ENCODE data around the gene TAF6L.
A peak's percentile ranks its signal among the peaks of the same experiment; 100 is the strongest.

The TAF6L gene

GRCh38 chr11:62832336-62833234 lies 61.4 kb downstream of the TAF6L start, which contains the start of gene TEX54:
TSS of gene TEX54 (minus strand) at chr11:62832841.
- Histone ChIP-seq H3K9ac (ENCODE audit: low read length) (peak within 1 kb of the TSS; percentile 82), H2AFZ (ENCODE audit: low read depth, low read length) (no peak within 1 kb of the TSS; the same call in 1 of the 2 replicates), H3K36me3 (replicated peaks; ENCODE audit: low read depth, low read length) (peaks cover 31% of the 10 kb centered on the region), H3K9me3 (ENCODE audit: insufficient read depth, low read length) (no peaks in the 10 kb centered on the region), H3K4me2 (ENCODE audit: low read length) (peak within 1 kb of the TSS; percentile 86), H3K27ac (ENCODE audit: low read length) (peak within 1 kb of the TSS; percentile 82), H4K20me1 (ENCODE audit: insufficient read depth, low read length) (no peaks in the 10 kb centered on the region), H3K27me3 (ENCODE audit: low read depth, low read length) (no peaks in the 10 kb centered on the region), H3K4me1 (ENCODE audit: low read length) (peaks cover 16% of the 10 kb centered on the region), H3K79me2 (ENCODE audit: low read length) (peaks cover 63% of the 10 kb centered on the region), H3K4me3 (ENCODE audit: low read length) (peak within 1 kb of the TSS; percentile 88)
- no peak for TF ChIP-seq CTCF (IDR thresholded peaks at IDR 0.05; ENCODE audit: low read depth, low read length)

GRCh38 chr11:62835336-62835735 lies 64.1 kb downstream of the TAF6L start:
- H4K20me1 ChIP-seq (ENCODE audit: insufficient read depth, low read length): no peaks in the 10 kb centered on the region
- no peak overlapping the region for H3K27ac ChIP-seq (ENCODE audit: low read length)
- H3K9ac ChIP-seq (ENCODE audit: low read length): no peak overlapping the region
- no peak for TF ChIP-seq EZH2phosphoT487 (IDR thresholded peaks at IDR 0.05; ENCODE audit: low read depth)
- TF ChIP-seq CTCF (IDR thresholded peaks at IDR 0.05; ENCODE audit: low read depth, low read length): no peak
- H3K9me3 ChIP-seq (ENCODE audit: insufficient read depth, low read length): no peaks in the 10 kb centered on the region
- no peak overlapping the region for H3K4me2 ChIP-seq (ENCODE audit: low read length)
- no peaks in the 10 kb centered on the region for H3K27me3 ChIP-seq (ENCODE audit: low read depth, low read length)
- peaks cover 59% of the 10 kb centered on the region for H3K79me2 ChIP-seq (ENCODE audit: low read length)
- H2AFZ ChIP-seq (ENCODE audit: low read depth, low read length): no peak overlapping the region
- peaks cover 20% of the 10 kb centered on the region for H3K4me1 ChIP-seq (ENCODE audit: low read length)
- H3K4me3 ChIP-seq (ENCODE audit: low read length): no peak overlapping the region
- peaks cover 31% of the 10 kb centered on the region for H3K36me3 ChIP-seq (replicated peaks; ENCODE audit: low read depth, low read length)
